Fibroblast of skin of right quadriceps (primary cell): ENCODE results near the gene DNAJC22.
"Not testable (repeated sequence)": the region's sequence is repeated elsewhere in the genome, so short reads cannot be mapped to it uniquely, and the experiment has no call there.

ENCODE experiments used
- DNase-seq: peaks from one replicate; pipeline ENCODE4 v3.0.0-alpha.2; 2013

Gene DNAJC22

DNA sequence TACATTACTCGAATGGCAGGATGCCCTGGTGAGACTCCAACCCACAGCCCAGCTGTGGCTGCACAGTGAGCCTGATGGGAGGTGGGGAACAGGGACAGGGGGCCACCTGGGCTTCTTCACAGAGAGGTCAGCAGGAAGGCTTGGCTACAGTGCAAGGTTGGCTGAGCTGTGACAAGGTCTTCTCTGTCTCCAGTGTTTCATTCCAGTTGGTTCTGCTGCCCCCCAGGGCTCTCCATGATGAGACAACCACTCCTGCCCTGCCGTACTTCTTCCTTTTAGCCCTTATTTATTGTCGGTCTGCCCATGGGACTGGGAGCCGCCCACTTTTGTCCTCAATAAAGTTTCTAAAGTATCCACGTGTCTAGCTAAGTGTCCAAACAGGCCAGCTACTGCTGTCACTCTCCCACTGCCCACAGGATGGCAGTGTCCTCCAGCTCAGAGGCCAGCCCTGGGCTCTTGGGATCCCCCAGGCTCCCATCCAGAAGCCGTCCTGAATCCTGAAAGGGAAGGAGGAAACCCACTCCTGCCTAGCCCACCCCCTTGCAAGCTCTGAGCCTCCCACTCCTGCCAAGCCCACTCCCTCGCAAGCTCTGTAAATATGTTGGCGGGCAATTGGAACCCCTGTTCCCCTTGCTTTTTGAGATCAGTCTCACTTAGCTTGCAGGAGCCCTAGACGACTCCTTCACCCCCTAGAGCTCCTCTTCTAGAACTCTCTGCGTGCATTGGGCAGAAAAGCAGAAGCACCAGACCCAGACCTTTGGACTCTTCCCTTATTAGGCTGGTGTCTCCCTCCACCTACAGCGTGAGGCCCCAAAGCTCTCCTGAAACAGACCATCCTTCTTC, 15.1 kb upstream of the DNAJC22 start:
- DNase-seq = peak; percentile 62

DNA sequence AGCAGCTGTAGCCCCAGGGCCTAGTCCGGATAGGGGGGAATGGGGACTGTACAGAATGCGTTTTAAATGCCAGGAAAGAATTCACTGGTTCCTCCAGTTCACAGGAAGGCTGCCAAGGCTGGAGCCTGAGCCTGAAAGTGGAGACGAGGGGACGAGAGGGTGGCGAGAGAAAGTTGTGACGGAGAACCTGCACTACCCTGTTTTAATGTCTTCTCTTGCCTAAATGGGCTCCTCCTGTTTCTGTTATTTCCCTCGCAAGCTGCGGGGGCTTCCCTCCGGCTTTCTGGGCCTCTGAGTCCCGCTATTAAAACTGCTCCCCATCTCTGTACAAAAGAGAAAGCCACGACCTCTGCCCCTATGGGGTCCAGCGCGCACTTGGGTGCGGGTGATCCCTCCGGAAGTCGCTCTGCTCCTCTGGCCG, 14.2 kb upstream of the DNAJC22 start:
- no peak for DNase-seq

DNA sequence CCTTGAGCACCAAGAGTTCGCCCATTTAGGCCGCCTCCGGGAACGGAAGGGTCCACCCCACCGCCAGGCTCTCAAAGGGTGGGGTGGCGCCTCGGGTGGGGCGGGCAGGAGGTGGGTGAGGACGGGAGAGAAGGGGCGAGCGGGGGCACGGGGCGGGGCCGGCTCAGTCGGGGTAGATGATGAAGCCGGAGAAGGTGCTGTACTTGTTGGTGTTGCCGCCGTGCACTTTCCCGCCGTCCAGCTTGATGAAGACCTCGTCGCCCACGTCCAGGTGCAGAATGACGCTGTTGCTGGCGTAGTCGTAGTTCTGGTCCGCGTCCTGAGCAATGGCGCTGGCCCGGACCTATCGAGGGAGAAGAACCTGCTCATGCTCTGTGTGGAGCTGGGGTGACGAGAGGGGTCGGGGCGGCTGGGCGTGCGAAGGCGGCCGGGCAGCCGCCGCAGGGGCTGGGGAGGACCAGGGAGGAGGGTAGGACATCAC, 13.8 kb upstream of the DNAJC22 start:
- DNase-seq = no peak

DNA sequence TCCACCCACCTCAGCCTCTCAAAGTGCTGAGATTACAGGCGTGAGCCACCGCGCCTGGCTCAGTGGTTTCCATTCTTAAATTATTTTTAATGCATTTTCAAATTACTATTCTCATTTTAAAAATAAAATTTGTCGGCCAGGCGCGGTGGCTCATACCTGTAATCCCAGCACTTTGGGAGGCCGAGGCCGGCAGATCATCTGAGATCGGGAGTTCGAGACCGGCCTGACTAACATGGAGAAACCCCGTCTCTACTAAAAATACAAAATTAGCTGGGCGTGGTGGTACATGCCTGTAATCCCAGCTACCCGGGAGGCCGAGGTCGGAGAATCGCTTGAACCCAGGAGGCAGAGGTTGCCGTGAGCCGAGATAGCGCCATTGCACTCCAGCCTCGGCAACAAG, 12.9 kb upstream of the DNAJC22 start:
- DNase-seq = not testable (repeated sequence)

DNA sequence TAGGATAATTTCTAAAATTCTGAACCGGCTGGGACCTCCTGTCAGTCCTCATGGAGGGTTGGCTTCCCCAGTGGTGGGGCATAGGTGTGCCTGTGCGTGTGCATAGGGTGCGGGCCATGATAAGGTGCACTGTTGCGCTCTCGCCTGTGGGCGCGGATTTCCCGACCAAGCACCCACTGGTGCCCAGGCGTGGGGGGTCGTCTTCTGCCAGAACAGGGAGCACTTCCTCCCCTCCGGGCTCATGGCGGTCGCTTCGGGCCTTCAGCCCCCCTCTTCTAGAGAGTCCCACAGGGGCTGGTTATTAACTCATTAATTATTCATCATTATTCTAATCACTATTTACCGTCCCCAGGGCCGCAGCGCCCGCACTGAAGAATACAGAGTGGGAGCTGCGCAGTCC, 12.5 kb upstream of the DNAJC22 start:
- no peak for DNase-seq

DNA sequence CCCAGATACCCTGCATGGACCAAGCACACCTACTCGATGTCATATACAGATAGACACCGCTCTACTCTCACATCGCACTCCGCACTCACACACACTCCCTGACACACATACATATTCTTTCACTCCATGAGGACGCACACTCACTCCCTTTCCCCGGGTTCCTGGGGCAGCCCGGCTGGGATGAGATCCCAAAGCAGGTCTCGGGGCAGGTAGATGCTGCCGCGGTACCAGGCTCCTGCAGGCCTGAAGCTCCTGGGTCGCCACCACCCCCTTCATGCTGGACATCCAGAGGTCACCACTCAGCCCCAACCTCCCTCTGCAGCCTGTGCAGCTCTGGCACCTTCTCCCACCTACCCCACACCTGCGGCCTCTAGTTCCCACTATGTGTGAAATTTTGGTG, 12.0 kb upstream of the DNAJC22 start:
- DNase-seq = no peak

DNA sequence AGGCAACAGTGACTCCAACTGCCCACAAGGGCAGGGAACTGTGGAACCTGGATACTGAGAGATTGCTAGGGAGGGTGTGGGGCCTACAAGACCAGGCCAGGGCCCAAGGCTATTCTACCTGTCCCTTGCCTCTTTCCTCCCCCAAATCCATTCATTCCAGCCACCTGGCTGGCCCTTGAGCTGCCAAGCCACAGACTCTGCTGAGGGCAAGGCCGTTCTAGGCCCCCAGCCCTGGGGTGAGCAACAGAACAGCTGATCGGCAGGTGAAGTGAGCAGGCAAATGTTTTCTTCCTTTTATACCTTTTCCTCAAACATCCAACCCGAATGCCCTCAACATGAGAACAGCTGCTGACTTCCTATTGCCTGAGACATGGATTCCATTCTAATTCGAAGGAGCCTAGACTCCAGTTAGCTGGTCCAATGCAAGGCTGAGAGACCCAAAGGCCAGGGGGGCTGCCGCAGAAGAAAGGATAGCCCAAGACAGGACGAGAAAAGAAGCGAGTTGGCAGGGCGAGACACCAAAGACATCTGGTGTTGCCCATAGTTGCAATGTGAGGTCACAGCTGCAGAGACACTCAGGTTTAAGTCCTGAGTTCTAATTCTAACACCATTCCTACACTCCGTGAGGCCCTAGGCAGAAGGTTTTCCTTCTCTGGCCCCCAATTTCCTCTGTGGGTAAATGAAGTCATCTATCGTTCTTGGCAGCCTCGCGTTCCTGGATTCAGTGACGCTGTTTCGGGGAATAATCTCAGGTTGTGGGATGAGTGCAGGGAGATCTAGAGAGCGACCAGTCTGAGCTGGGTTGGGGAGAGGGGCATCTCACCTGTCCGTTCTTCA, 11.4 kb upstream of the DNAJC22 start:
- no peak for DNase-seq

DNA sequence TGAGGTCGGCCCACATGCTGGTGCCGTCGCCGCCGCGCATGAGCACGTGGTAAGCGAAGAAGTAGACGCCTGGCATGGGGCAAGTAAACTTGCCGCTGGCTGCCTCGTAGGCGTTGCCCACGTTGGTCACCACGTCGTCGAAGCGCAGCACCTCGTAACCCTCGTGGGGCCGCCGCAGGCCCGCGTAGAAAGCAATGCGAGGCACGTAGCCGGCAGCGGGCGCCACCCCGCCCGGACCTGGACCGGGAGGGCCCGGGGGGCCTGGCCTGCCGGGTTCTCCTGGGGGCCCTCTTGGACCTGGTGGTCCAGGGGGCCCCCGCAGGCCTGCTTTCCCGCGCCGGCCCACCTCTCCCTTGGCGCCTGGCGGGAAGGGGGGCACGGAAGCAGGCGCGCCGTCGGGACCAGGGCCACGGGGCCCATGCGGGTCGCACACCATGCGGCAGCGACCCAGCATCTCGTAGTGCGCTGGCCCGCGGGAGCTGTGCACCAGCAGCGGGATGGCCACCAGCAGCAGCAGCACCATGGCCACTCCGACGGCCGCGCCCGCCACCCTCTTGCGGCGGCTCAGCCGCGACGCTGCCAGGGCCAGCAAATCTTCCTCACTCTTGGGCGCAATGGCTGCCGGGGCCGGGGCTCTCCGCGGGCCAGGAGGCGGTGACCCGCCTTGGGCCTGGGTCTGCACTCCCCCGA, 10.6 kb upstream of the DNAJC22 start:
- DNase-seq = no peak

DNA sequence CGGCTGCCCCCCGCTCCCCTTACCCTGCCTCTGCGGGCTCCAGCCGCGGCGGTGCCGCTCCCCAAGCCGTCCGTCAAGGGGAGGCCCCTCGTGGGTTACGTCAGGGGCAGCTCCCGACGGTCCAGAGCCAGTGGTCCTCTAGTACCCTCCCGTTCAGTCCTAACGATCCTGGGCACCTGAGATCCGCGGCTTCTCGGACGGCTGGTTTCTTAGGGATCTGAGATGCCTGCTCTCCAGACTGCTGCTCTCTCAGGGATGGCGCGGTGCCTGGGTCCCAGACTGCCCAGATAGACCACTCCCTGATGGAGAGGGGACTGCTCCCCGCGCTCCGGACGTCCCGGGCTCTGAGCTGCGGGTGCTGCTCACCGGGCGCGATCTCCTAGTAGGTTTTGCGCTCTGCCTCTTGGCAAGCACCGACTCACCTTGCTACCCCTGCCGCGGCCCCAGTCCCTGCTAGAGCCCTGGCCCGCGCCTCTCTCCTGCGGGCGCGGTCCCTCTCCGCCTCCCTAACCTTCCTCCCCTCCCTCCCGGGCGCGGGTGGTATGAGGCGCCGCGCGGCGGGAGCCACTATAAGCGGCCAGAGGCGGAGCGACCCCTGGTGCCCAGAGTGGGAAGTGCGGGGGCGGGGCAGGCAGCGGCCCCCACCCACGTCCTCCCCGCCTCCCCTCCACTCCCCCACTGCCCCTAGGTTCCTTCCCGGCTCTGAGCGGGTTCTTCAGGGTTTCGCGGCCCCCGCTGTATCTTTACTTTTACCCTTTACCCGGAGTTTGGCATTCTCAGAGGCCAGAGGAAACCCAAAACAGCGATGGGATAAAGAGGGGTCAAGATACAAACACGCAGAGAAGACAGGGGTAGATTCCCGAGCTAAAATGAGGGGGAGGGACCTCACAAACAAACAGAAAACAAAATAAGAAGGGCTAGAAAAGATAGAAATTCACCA, 9.8 kb upstream of the DNAJC22 start, which contains the start of gene C1QL4:
C1QL4 (minus strand) TSS at position 544 of the 940 bp plus-strand sequence. CDS start 711 bp downstream, outside the sequence.
- DNase-seq = peak; percentile 61

DNA sequence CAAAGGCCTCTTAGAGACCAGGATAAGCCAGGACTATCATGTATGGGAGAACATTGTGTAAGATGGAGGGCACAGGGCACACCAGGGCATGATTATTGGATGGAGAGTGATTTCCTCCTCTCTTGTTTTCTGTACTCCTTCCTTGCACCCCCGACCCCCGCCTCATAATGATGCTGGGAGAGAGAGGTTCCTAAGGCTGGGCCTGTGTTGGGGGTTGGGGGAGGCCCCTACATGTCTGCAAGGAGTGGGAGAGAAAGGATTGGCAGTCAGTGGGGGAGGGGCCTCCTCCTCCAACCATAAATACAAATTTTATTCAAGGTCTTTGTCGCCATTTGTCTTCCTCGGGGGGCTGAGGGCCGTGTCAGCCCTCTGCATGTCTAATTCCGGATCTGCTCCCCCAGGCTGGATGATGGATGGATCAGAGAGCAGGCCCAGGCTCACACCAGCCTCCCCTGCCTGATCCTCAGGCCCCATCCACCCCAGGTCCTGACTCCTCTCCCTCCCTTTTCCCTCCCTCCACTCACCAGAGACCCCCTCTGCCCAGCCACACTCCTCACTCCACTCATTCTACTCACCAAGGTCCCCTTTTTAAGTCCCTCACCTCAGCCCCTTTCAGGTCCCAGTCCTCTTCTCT, 7.7 kb upstream of the DNAJC22 start:
- DNase-seq = no peak

DNA sequence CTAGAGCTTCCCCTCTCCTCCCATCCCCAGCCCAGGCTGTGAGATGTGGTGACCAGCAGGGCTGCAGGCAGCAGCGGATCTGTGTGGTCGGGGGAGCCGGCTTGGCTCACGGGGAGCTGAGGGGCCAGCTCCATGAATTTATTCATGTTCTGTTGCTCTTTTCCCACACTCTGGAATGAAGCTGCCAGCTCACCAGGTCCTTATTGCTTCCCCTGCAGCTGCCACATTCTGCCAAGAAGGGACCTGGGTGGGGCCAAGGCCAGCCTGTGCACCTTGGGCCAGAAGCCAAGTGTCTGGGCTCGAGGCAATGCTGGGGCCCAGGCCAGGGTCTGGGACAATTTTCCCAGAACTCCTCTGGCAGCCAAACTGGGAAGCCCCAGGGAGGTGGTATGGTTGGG, 7.2 kb upstream of the DNAJC22 start:
- DNase-seq = no peak

DNA sequence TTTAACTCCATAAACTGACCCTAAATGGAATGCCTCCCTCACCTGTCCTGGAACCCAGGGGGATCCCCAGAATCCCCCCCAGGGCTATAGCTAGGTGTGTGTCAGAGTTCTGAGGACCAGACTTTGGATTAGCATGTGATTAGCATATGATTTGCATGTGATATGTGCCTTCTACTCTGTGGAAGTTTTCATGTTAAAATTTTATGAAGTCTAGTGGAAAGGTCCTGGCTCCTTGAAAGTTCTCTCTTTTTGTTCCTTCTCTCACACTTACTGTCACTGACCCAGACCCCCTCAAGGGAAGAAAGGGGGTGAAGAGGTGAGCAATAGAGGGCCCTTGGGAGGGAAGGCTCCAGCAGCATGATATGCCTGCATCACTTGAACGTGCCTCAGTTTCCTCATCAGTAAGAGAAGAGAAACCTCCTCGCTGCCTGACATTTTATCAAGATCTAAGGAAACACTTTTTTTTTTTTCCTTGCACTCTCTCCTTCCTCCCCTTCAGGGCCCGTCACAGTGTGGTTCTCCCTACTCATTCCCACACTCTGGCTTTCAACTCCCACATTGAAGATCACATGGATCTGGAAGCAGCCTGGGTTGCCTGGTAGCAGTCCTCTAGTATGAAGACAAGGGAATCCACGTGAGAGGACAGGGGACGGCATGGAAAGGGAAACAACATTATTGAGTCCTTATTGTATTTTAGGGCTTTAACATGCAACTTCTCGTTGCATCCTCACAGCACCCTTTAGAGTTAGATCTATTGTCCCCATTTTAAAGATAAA, 6.4 kb upstream of the DNAJC22 start:
- no peak for DNase-seq

DNA sequence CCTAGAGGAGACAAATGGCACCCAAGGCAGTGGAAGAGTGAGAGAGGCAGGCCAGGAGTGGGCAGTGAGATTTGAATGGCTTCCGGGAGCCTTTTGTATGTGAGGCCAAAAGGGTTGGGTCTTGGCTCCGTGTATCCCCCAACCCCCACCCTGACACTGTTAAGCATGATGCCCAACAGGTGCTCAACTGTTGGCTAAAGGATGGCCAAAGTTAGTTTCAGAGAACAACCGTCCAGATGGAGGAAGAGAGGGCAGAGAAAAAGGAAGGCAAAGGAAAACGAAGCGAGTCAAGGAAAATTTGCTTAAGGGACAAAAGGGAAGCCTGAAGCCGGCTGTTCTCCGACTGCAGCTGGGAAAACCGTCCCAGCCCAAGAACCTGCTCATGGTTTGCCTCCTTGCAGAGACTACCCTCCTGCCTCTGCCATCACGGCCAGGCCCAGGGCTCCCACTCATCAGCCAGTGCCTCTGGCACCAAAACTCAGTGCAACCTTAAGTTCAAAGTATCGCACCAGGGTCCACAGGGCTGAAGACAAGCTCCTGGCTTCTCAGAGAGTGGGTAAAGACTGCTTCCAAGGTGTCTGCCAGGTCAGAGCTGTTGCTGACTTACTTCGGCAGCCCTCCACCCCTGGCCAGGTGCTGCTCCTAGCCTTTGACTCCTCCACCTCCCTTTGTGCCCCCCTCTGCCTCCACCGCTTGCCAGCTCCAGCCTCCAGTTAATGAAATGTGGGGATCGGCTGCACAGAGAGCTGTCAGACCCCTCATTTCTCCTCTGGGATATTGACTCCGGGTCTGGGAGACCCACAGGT, 5.5 kb upstream of the DNAJC22 start:
- no peak for DNase-seq

DNA sequence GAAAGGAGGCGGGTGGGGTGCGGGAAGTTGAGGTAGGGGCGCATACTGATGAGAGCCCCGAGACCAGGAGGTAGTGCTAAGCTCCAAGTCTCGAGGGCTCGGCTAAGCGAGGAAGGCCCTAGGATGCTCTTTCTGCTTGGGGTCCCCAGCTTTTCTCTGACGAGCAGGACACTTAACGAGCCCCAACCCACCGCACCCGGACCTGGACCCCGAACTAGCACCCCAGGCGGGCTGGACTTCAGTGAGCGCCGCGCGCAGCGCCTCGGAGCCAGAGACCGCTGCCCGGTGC, 5.0 kb upstream of the DNAJC22 start:
- DNase-seq = no peak

DNA sequence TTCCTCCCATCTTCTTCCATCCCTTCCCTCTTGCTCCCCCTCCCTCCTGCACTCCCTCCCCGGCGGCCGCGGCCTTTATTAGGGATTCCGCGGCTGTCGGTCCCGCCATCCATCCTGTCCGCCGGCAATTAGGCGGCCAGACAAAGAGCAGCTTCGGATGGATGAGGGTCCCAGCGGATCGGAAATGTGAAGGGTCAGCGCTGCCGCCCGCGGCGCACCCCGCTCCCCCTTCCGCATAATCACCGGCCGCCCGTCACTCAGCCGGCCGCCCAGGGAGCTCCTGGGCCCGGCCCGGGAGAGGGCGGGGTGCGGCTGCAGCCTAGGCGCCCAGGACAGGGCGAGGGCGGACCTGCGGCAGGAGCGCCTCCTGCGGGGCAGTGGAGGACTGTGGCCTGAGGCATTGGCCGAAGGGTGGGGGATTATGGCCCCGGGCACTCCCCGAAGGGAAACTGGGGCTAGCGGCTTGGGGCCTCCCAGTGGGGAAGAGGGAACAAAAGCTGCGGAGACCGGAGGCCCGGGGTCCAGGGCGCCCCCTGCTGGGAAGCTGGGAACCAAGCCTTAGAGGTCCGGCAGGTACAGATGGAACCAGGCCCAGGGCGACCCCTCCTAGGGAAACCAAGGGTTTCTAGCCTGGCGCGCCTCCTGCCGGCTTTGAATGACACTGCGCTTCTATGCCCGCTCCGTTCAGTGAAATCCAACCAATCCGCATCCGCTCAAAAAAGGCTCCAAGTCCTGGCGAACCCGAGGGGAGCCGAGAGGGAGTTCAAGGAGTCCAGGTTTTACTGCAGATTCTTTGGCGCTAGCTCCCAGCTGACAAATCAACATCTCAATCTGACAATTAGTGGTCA, 4.4 kb upstream of the DNAJC22 start:
- peak; percentile 75 for DNase-seq

DNA sequence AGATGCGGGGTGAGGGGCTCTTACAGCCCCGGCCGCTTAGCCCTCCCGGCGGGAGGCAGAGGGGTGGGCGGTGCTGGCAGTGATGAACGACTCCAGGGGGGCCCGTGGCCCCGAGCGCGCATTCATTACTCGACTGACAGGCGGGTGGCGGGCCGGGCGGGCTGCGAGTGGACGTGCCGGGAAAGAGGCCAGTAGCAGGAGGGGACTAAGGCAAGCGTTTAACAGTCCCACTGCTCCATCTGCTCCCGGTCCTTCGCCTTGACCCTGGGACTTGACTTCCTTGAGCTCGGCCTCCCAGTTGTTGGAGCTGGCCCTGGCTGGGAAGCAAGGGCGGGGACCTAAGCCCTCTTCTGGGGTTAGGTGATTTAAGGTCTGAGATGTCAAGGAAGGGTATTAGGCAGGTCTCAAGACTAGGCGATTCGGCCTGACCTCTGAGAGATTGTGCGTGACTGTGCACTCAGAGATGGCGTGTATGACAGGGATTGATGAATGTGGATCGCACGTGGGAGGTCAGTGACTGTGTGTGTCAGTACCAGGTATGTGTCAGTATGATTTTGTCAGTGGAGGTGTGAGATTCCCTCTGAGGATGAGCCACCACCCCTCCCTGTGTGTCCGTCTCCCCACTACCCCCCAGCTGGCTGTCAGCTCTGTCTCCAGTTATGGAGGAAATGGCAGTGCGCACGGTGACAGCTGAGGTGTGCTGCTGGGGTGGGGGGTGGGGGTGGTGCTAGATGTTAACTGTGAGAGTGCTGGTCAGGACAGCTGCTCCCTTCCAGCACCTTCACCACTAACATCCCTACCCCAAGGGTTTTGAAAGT, 3.6 kb upstream of the DNAJC22 start:
- DNase-seq = no peak

DNA sequence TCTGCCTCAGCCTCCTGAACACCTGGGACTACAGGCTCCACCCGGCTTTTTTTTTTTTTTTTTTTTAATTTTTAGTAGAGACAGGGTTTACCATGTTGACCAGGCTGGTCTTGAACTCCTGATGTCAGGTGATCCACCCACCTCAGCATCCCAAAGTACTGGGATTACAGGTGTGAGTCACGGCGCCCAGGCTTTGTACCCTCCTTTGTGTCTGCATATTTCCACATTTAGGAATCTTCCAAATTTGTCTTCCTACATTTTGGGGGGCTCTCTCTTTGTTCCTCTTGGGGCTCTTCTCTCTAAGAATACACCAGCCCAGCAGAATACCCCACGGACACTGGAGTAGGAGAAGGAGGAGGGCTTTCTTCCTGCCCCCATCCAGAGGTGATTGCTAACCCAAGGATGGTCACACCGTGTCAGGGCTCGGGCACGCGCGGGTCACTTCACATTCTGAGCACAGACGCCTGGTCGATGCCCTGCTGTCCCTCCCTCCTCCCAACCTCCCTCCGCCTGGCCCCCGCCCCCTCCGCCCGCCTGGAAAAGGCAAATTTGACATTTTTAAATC, 2.1 kb upstream of the DNAJC22 start:
- no peak for DNase-seq
